ENCODE results near the gene REV3L.

- no peak for TF ChIP-seq POLR2AphosphoS5 (IDR thresholded peaks at IDR 0.05; ENCODE audit: low read depth, low read length)
- no peak for TF ChIP-seq CTCF (IDR thresholded peaks at IDR 0.05 in 2 of 3, conservative IDR thresholded peaks at IDR 0.05 in 1 of 3; ENCODE audit: borderline replicate concordance in 1 of 3, insufficient read depth in 1 of 3, low read depth in 2 of 3, low read length in 2 of 3)
- no peak for TF ChIP-seq EZH2phosphoT487 (IDR thresholded peaks at IDR 0.05; ENCODE audit: borderline replicate concordance)
- TF ChIP-seq SRF (IDR thresholded peaks at IDR 0.05; ENCODE audit: low read depth): no peak
Measured at GRCh38 chr6:111494951-111495635, 12.1 kb upstream of the REV3L start.
